ENCODE data around the gene SCYL1. TPM values are rescaled to one million over a fixed set of nuclear protein-coding genes. Genes with fewer than 3 reads are reported as not detected.

SCYL1 gene
- total RNA-seq, 1 donor: 109 TPM

DNA sequence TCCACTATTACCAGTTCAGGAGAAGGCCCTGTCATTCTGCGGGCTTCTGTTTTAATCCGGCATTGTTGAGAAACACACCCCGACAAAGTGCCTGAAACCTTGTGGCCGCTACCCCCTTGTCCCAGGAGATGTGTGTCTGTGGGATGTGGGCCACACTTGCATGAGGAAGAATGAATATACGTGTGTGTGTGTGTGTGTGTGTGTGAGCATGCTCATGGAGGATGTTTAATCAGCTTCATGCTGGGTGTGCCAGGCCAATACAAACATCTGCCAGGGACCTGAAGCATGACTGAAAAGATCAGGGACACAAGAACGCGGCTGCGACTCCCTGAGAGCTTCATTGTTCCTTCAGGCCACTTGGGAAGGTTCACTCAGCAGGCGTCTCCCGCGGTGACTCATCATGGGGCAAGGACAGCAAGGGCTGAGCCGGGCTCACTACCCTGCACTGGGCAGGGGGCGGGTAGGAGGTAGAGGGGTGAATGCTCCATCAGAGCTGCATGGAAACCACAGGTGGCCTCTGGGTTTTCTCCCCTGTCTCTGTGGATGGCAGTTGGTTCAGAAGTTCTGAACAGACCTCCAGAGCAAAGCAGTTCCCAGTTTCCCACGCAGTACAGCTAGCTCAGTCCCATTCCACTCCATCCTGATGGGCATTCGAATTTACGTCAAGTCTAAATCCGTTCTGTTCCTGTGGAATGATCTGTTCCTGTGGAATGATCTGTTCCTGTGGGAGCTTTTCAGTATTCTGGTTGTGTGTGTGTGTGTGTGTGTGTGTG lies 33.1 kb upstream of the SCYL1 start:
- peak overlapping the region; percentile 95 for H3K27ac ChIP-seq (ENCODE audit: low read depth, low read length)
- peak overlapping the region; percentile 45 for H3K4me3 ChIP-seq (ENCODE audit: insufficient read depth, low read length)
- H3K79me2 ChIP-seq (ENCODE audit: insufficient read depth, low read length): peaks cover 61% of the 10 kb centered on the region
- H3K27me3 ChIP-seq (ENCODE audit: insufficient read depth, low read length): no peaks in the 10 kb centered on the region
- H4K20me1 ChIP-seq (ENCODE audit: insufficient read depth, low read length): no peaks in the 10 kb centered on the region
- peak overlapping the region; percentile 75 for H3K4me2 ChIP-seq (ENCODE audit: insufficient read depth, low read length)
- no peaks in the 10 kb centered on the region for H3K36me3 ChIP-seq (ENCODE audit: insufficient read depth, low read length)
- TF ChIP-seq, protein P1, sequence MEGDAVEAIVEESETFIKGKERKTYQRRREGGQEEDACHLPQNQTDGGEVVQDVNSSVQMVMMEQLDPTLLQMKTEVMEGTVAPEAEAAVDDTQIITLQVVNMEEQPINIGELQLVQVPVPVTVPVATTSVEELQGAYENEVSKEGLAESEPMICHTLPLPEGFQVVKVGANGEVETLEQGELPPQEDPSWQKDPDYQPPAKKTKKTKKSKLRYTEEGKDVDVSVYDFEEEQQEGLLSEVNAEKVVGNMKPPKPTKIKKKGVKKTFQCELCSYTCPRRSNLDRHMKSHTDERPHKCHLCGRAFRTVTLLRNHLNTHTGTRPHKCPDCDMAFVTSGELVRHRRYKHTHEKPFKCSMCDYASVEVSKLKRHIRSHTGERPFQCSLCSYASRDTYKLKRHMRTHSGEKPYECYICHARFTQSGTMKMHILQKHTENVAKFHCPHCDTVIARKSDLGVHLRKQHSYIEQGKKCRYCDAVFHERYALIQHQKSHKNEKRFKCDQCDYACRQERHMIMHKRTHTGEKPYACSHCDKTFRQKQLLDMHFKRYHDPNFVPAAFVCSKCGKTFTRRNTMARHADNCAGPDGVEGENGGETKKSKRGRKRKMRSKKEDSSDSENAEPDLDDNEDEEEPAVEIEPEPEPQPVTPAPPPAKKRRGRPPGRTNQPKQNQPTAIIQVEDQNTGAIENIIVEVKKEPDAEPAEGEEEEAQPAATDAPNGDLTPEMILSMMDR (IDR thresholded peaks at IDR 0.05; ENCODE audit: extremely low read depth, low read depth, low read length): no peak
- no peak overlapping the region for H2AFZ ChIP-seq (ENCODE audit: low read length)
- no peaks in the 10 kb centered on the region for H3K9me3 ChIP-seq (ENCODE audit: low read depth, low read length)
- H3K4me1 ChIP-seq (ENCODE audit: insufficient read depth, low read length): peaks cover 89% of the 10 kb centered on the region
- DNase-seq (ENCODE audit: insufficient read length, low spot score, missing footprints): peak; percentile 82

- DNase-seq (ENCODE audit: insufficient read length, low spot score, missing footprints): peak; percentile 36
- H3K27ac ChIP-seq (ENCODE audit: low read depth, low read length): peak overlapping the region; percentile 95
- peaks cover 64% of the 10 kb centered on the region for H3K79me2 ChIP-seq (ENCODE audit: insufficient read depth, low read length)
- peaks cover 88% of the 10 kb centered on the region for H3K4me1 ChIP-seq (ENCODE audit: insufficient read depth, low read length)
- H3K36me3 ChIP-seq (ENCODE audit: insufficient read depth, low read length): no peaks in the 10 kb centered on the region
- TF ChIP-seq, protein P1 (IDR thresholded peaks at IDR 0.05; ENCODE audit: extremely low read depth, low read depth, low read length): no peak
- H3K4me3 ChIP-seq (ENCODE audit: insufficient read depth, low read length): peak overlapping the region; percentile 36
- no peak overlapping the region for H2AFZ ChIP-seq (ENCODE audit: low read length)
- peak overlapping the region; percentile 75 for H3K4me2 ChIP-seq (ENCODE audit: insufficient read depth, low read length)
- H3K9me3 ChIP-seq (ENCODE audit: low read depth, low read length): no peaks in the 10 kb centered on the region
- no peaks in the 10 kb centered on the region for H4K20me1 ChIP-seq (ENCODE audit: insufficient read depth, low read length)
- H3K27me3 ChIP-seq (ENCODE audit: insufficient read depth, low read length): no peaks in the 10 kb centered on the region
These were observed 32.6 kb upstream of the SCYL1 start for GRCh38 chr11:65492387-65492636.

DNA sequence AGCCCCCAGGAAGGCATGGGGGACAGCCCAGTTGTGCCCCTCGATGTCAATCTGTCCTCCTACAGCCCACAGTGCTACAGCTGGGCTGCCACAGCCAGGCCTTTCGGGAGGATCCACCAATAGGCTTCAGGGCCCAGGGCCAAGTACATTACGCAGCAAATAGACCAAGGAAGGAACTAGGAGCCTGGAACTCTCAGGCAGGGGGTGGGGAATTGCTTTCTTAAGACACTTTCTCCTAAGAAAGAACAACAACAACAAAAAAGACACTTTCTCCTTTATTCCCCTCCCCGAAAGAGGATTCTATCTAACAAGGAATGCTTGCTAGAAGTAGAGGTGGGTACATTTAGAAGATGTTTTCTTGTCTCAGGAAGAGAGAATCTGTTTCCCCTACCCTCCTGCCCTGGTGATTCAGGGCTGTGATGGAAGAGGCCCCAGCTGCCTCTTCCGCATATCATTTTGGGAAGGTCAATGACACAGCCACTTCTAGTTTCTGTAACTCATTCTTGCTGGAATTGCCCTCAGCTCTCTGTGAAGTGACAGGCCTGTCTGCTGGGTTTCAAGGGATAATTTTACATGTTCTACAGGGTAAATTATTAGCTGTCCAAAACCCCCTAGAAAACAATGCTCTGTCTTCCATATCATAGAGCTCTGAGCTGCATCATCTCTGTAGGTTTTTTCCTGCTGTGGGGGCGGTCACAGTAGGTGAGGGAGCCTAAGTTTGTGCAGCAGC lies 32.1 kb upstream of the SCYL1 start:
- H3K27ac ChIP-seq (ENCODE audit: low read depth, low read length): peak overlapping the region; percentile 95
- TF ChIP-seq, protein P1 (IDR thresholded peaks at IDR 0.05; ENCODE audit: extremely low read depth, low read depth, low read length): no peak
- peaks cover 66% of the 10 kb centered on the region for H3K79me2 ChIP-seq (ENCODE audit: insufficient read depth, low read length)
- H3K36me3 ChIP-seq (ENCODE audit: insufficient read depth, low read length): no peaks in the 10 kb centered on the region
- no peaks in the 10 kb centered on the region for H3K27me3 ChIP-seq (ENCODE audit: insufficient read depth, low read length)
- no peaks in the 10 kb centered on the region for H3K9me3 ChIP-seq (ENCODE audit: low read depth, low read length)
- peaks cover 88% of the 10 kb centered on the region for H3K4me1 ChIP-seq (ENCODE audit: insufficient read depth, low read length)
- peak overlapping the region; percentile 36 for H3K4me3 ChIP-seq (ENCODE audit: insufficient read depth, low read length)
- no peak overlapping the region for H2AFZ ChIP-seq (ENCODE audit: low read length)
- no peaks in the 10 kb centered on the region for H4K20me1 ChIP-seq (ENCODE audit: insufficient read depth, low read length)
- peak overlapping the region; percentile 75 for H3K4me2 ChIP-seq (ENCODE audit: insufficient read depth, low read length)
- peak; percentile 71 for DNase-seq (ENCODE audit: insufficient read length, low spot score, missing footprints)

Measured in osteoblast (primary cell).